DOHH2 (cell line): ENCODE data around the gene FBXW9.
A peak's percentile ranks its signal among the peaks of the same experiment; 100 is the strongest.

Experiments used
- H3F3A ChIP-seq: fragments of 200-600 bp; sonication (generic), shearing (Covaris generic); 2 replicates; pipeline ENCODE4 v1.6.0; 2016; ENCODE audit warnings: antibody characterized with exemption, mild to moderate bottlenecking; ENCODE audit not compliant: control insufficient read depth, insufficient read depth
- H3K27ac ChIP-seq: fragments of 200-600 bp; sonication (generic); 2 replicates; pipeline ENCODE4 v1.5.1; 2014; ENCODE audit warnings: low read depth, mild to moderate bottlenecking, low read length, moderate library complexity
- H3K27me3 ChIP-seq: fragments of 200-600 bp; sonication (generic); 2 replicates; pipeline ENCODE4 v1.6.1; 2014; ENCODE audit warnings: mild to moderate bottlenecking, low read length, mixed read lengths; ENCODE audit not compliant: control insufficient read depth
- H3K36me3 ChIP-seq: fragments of 200-600 bp; sonication (generic); 2 replicates; pipeline ENCODE4 v1.6.1; 2014; ENCODE audit warnings: mild to moderate bottlenecking, low read length, moderate library complexity, mixed read lengths; ENCODE audit not compliant: control insufficient read depth
- H3K4me1 ChIP-seq: fragments of 200-600 bp; sonication (generic); 2 replicates; pipeline ENCODE4 v1.6.1; 2014; ENCODE audit warnings: mild to moderate bottlenecking, low read length, mixed read lengths; ENCODE audit not compliant: control insufficient read depth
- H3K4me2 ChIP-seq: fragments of 200-600 bp; sonication (generic); 2 replicates; pipeline ENCODE4 v1.6.0; 2014; ENCODE audit warnings: mild to moderate bottlenecking, low read length, moderate library complexity
- H3K4me3 ChIP-seq: fragments of 200-600 bp; sonication (generic); 2 replicates; pipeline ENCODE4 v1.5.1; 2014; ENCODE audit warnings: mild to moderate bottlenecking, low read length, mixed read lengths
- H3K79me2 ChIP-seq: fragments of 200-600 bp; sonication (generic); 2 replicates; pipeline ENCODE4 v1.6.1; 2014; ENCODE audit warnings: mild to moderate bottlenecking, low read length, mixed read lengths; ENCODE audit not compliant: control insufficient read depth
- H3K9me2 ChIP-seq: fragments of 200-600 bp; sonication (generic); replicated peaks from 2 replicates; pipeline ENCODE4 v1.6.1; 2014; ENCODE audit warnings: mild to moderate bottlenecking, low read length, mixed read lengths; ENCODE audit not compliant: control insufficient read depth
- H3K9me3 ChIP-seq: fragments of 200-600 bp; sonication (generic); 2 replicates; pipeline ENCODE4 v1.6.1; 2014; ENCODE audit warnings: antibody characterized with exemption, low read length, mixed read lengths; ENCODE audit not compliant: control insufficient read depth, insufficient read depth
- H4K20me1 ChIP-seq: fragments of 200-600 bp; sonication (generic); 2 replicates; pipeline ENCODE4 v1.6.0; 2014; ENCODE audit warnings: low read depth, mild to moderate bottlenecking, antibody characterized with exemption, low read length, moderate library complexity; ENCODE audit not compliant: control insufficient read depth, insufficient read depth
- CTCF ChIP-seq: fragments of 200-600 bp; sonication (generic); IDR thresholded peaks from one replicate; pipeline ENCODE4 v1.5.1; 2014; ENCODE audit warnings: antibody characterized with exemption, mild to moderate bottlenecking, low read depth, low read length; ENCODE audit not compliant: poor library complexity, severe bottlenecking
- EZH2phosphoT487 ChIP-seq: fragments of 200-600 bp; sonication (generic); IDR thresholded peaks from 2 replicates; pipeline ENCODE4 v1.6.1; 2017; ENCODE audit warnings: borderline replicate concordance, mild to moderate bottlenecking, antibody characterized with exemption, low read length, moderate library complexity, mixed read lengths

The FBXW9 gene

GRCh38 chr19:12665281-12665573 lies 31.2 kb downstream of the FBXW9 start:
- TF ChIP-seq CTCF, result no peak
- TF ChIP-seq EZH2phosphoT487, result no peak
- Histone ChIP-seq H3K4me3 (peak overlapping the region; percentile 98), H3K9me3 (no peaks in the 10 kb centered on the region), H3K27me3 (no peaks in the 10 kb centered on the region), H4K20me1 (no peaks in the 10 kb centered on the region), H3K27ac (peak overlapping the region; percentile 41), H3K36me3 (peaks cover 34% of the 10 kb centered on the region), H3K79me2 (peaks cover 53% of the 10 kb centered on the region), H3K4me1 (peaks cover 40% of the 10 kb centered on the region), H3K4me2 (peak overlapping the region; percentile 92), H3K9me2 (no peaks in the 10 kb centered on the region), H3F3A (0 out of 2 replicates have a peak, but pooled peaks cover 3% of the 10 kb centered on the region)

GRCh38 chr19:12664406-12665280 lies 31.8 kb downstream of the FBXW9 start:
- 0 out of 2 replicates have a peak, but pooled peaks cover 3% of the 10 kb centered on the region for H3F3A ChIP-seq
- H3K27me3 ChIP-seq, result no peaks in the 10 kb centered on the region
- H3K27ac ChIP-seq, result peak overlapping the region; percentile 41
- H3K9me3 ChIP-seq, result no peaks in the 10 kb centered on the region
- peaks cover 31% of the 10 kb centered on the region for H3K36me3 ChIP-seq
- peaks cover 38% of the 10 kb centered on the region for H3K4me1 ChIP-seq
- peak overlapping the region; percentile 92 for H3K4me2 ChIP-seq
- H3K4me3 ChIP-seq, result peak overlapping the region; percentile 98
- no peaks in the 10 kb centered on the region for H4K20me1 ChIP-seq
- H3K9me2 ChIP-seq, result no peaks in the 10 kb centered on the region
- TF ChIP-seq EZH2phosphoT487, result no peak
- H3K79me2 ChIP-seq, result peaks cover 47% of the 10 kb centered on the region

- Histone ChIP-seq H3K4me3 (no peak overlapping the region), H3K9me2 (no peaks in the 10 kb centered on the region), H3K9me3 (no peaks in the 10 kb centered on the region), H4K20me1 (no peaks in the 10 kb centered on the region), H3K27ac (no peak overlapping the region), H3F3A (no peaks in the 10 kb centered on the region), H3K36me3 (peaks cover 50% of the 10 kb centered on the region), H3K79me2 (peaks cover 17% of the 10 kb centered on the region), H3K4me1 (peaks cover 18% of the 10 kb centered on the region), H3K27me3 (no peaks in the 10 kb centered on the region), H3K4me2 (no peak overlapping the region)
- no peak for TF ChIP-seq EZH2phosphoT487
- no peak for TF ChIP-seq CTCF
These were observed 35.5 kb downstream of the FBXW9 start for GRCh38 chr19:12660980-12661379.

GRCh38 chr19:12657966-12658365 lies 38.5 kb downstream of the FBXW9 start:
- Histone ChIP-seq H3K27me3 (no peaks in the 10 kb centered on the region), H4K20me1 (no peaks in the 10 kb centered on the region), H3F3A (no peaks in the 10 kb centered on the region), H3K4me3 (no peak overlapping the region), H3K27ac (no peak overlapping the region), H3K36me3 (peaks cover 40% of the 10 kb centered on the region), H3K79me2 (no peaks in the 10 kb centered on the region), H3K9me3 (no peaks in the 10 kb centered on the region), H3K4me1 (no peaks in the 10 kb centered on the region), H3K9me2 (no peaks in the 10 kb centered on the region), H3K4me2 (no peak overlapping the region)
- no peak for TF ChIP-seq CTCF
- no peak for TF ChIP-seq EZH2phosphoT487
